AG09319 (cell line): Measurements from ENCODE around the gene ARL11.
"Not testable (repeated sequence)": the region's sequence is repeated elsewhere in the genome, so short reads cannot be mapped to it uniquely, and the experiment has no call there.

Experiments
- DNase-seq: peaks from one replicate; pipeline ENCODE4 v3.0.0-alpha.2; 2010; ENCODE audit warnings: low read depth; ENCODE audit errors: extremely low read depth
- TF ChIP-seq, protein P1 (sequence below): IDR thresholded peaks from 2 replicates; pipeline ENCODE4 v1.5.1; 2011; ENCODE audit warnings: low read depth, mild to moderate bottlenecking, inconsistent platforms, low read length, moderate library complexity

Gene ARL11

DNA sequence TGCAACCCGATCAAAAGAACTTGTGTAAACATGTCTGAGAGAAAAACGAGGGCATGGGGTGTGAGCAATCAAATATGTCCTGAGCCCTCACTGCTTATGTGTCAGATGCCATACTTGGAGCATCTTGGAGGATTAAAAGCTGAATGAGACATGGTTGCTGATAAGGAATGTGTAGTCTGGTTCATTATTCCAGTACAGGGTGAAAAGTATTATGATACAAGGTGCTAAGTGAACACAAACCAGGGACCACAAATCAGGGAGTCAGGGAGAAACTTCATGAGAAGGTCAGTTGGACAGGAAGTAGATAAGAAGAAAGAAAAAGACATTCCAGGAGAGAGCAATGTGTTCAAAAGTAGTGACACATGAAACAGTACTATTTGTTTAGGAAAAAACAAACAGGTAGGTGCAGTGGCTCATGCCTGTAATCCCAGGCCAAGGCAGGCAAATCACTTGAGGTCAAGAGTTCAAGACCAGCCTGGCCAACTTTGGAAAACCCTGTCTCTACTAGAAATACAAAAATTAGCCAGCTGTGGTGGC is 40.9 kb upstream of the ARL11 start:
- TF ChIP-seq, protein P1, sequence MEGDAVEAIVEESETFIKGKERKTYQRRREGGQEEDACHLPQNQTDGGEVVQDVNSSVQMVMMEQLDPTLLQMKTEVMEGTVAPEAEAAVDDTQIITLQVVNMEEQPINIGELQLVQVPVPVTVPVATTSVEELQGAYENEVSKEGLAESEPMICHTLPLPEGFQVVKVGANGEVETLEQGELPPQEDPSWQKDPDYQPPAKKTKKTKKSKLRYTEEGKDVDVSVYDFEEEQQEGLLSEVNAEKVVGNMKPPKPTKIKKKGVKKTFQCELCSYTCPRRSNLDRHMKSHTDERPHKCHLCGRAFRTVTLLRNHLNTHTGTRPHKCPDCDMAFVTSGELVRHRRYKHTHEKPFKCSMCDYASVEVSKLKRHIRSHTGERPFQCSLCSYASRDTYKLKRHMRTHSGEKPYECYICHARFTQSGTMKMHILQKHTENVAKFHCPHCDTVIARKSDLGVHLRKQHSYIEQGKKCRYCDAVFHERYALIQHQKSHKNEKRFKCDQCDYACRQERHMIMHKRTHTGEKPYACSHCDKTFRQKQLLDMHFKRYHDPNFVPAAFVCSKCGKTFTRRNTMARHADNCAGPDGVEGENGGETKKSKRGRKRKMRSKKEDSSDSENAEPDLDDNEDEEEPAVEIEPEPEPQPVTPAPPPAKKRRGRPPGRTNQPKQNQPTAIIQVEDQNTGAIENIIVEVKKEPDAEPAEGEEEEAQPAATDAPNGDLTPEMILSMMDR = no peak
- DNase-seq = no peak

GRCh38 chr13:49590714-49591113 is 37.6 kb upstream of the ARL11 start:
- DNase-seq = not testable (repeated sequence)

- DNase-seq = not testable (repeated sequence)
Measured at GRCh38 chr13:49593876-49594275, 34.4 kb upstream of the ARL11 start.

- TF ChIP-seq, protein P1 = no peak
- no peak for DNase-seq
Measured at GRCh38 chr13:49594576-49594975, 33.7 kb upstream of the ARL11 start.

GRCh38 chr13:49596221-49596620 is 32.1 kb upstream of the ARL11 start:
- TF ChIP-seq, protein P1 = no peak
- DNase-seq = no peak

GRCh38 chr13:49597043-49597641 is 31.2 kb upstream of the ARL11 start:
- no peak for DNase-seq
- TF ChIP-seq, protein P1 = no peak

DNA sequence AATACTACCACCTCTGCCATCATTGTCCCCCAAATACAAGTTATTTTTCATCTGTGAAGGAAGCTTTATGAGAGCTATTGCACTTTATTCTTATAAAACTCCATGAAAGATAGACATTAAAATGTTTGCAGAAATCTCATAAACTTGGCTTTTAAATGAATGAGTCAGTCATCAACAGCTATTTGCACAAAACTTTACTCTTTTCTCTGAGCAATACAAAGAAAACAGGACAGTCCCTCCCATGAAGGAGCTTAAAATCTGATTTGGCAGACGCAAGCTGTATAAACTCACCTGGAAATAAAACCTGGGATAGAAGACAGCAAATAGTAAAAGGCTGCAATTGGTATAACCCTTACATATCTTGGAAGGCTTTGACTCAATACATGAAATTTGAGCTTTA is 26.3 kb upstream of the ARL11 start:
- no peak for DNase-seq

DNA sequence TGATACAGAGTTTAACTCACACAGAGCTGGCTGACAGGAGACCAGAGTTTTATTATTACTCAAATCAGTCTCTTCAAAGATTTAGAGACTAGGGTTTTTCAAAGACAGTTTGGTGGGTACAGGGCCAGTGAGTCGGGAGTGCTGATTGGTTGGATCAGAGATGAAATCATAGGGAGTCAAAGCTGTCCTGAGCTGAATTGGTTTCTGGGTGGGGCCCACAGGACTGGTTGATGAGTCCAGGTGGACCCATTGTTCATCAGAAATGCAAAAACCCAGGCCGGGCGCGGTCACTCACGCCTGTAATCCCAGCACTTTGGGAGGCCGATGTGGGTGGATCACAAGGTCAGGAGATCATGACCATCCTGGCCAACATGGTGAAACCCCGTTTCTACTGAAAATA is 25.7 kb upstream of the ARL11 start:
- DNase-seq = not testable (repeated sequence)

More for the DNA sequence above, 26.3 kb upstream of the ARL11 start:
- TF ChIP-seq, protein P1 = no peak

GRCh38 chr13:49604570-49604969 is 23.7 kb upstream of the ARL11 start:
- DNase-seq = no peak
- TF ChIP-seq, protein P1 = no peak
